ENCODE data around the gene PLCXD3.

Gene PLCXD3

GRCh38 chr5:41510176-41510831, at the start of gene PLCXD3:
PLCXD3 (minus strand) TSS chr5:41510601; CDS start chr5:41510526, 75 bp downstream.
- ATAC-seq, result no peak
- DNase-seq, result no peak
- H3K9me3 Mint-ChIP-seq, result no peaks in the 10 kb centered on the region
- H3K27ac Mint-ChIP-seq, result no peak within 1 kb of the TSS
- no peaks in the 10 kb centered on the region for H3K4me1 Mint-ChIP-seq
- H3K4me3 Mint-ChIP-seq, result no peak within 1 kb of the TSS
- H3K27me3 Mint-ChIP-seq, result peaks cover 25% of the 10 kb centered on the region
- no peaks in the 10 kb centered on the region for H3K36me3 Mint-ChIP-seq (ENCODE audit: low read depth)

DNA sequence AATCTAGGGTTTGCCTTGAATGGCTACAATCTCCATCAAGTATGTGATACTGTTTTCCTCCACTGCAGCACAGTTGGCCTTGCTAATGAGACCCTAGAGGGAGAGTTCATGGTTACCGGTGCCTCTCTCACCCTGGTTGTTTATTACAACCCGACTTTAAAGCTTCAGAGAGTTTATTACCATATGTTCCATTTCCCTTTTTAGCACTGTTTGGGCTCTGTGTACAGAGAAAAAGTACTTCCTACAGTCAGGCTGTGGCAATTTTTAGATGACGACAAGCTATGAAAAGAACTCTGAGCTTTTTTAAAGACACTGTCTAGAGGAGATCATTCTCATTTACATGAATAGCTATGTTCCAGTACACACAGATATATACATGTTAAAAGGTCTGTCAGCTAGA, 48.8 kb upstream of the PLCXD3 start:
- Mint-ChIP-seq H3K4me1 (no peaks in the 10 kb centered on the region), H3K9me3 (peaks cover 5% of the 10 kb centered on the region)

DNA sequence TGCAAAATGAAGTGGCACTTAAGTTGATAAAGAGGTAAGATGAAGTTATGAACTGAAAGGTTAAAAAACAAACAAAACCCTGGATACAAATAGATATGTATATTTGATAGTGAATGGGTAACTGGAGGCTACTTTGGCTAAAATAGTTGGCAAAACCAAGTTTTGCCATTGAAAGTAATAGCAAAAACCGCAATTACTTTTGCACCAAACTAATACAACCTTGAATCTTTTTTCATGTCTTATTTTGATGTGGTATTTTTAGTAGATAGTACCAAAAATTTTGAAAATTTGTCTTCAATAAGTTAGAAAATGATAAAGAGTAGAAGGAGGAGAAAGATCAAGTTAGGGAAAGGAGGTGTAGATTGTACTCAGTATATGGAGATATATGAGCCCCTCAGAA, 47.9 kb upstream of the PLCXD3 start:
- no peaks in the 10 kb centered on the region for H3K4me1 Mint-ChIP-seq
- DNase-seq (no peak), ATAC-seq (no peak)
- H3K4me3 Mint-ChIP-seq, result no peak overlapping the region
- no peaks in the 10 kb centered on the region for H3K36me3 Mint-ChIP-seq (ENCODE audit: low read depth)
- no peaks in the 10 kb centered on the region for H3K27me3 Mint-ChIP-seq
- no peak overlapping the region for H3K27ac Mint-ChIP-seq
- no peaks in the 10 kb centered on the region for H3K9me3 Mint-ChIP-seq

More for the DNA sequence above, 48.8 kb upstream of the PLCXD3 start:
- H3K36me3 Mint-ChIP-seq (ENCODE audit: low read depth), result no peaks in the 10 kb centered on the region
- no peaks in the 10 kb centered on the region for H3K27me3 Mint-ChIP-seq
- no peak for DNase-seq
- H3K4me3 Mint-ChIP-seq, result no peak overlapping the region
- no peak overlapping the region for H3K27ac Mint-ChIP-seq
- no peak for ATAC-seq

DNA sequence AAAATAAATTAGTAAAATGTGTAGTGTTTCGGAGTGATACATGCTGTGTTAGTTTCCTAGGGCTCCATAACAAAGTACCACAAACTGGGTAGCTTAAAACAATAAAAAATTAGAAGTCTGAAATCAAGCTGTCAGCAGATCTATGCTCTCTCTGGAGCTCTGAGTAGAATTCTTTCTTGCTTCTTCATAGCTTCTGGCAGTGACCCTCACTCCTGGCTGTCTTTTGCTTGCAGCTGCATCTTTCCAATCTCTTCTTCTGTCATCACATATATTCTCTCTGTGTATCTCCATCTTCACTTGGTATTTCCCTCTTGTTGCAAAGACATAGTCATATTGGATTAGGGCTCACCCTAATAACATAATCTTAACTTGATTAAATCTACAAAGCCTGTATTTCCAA, 37.6 kb upstream of the PLCXD3 start:
- Mint-ChIP-seq H3K36me3 (ENCODE audit: low read depth) (no peaks in the 10 kb centered on the region), H3K9me3 (peaks cover 13% of the 10 kb centered on the region), H3K27ac (no peak overlapping the region), H3K4me3 (no peak overlapping the region), H3K27me3 (no peaks in the 10 kb centered on the region), H3K4me1 (no peaks in the 10 kb centered on the region)
- ATAC-seq (no peak), DNase-seq (no peak)

GRCh38 chr5:41542183-41542582, 31.8 kb upstream of the PLCXD3 start:
- H3K9me3 Mint-ChIP-seq, result peaks cover 10% of the 10 kb centered on the region
- ATAC-seq, result no peak
- no peak overlapping the region for H3K27ac Mint-ChIP-seq
- H3K27me3 Mint-ChIP-seq, result no peaks in the 10 kb centered on the region
- no peaks in the 10 kb centered on the region for H3K36me3 Mint-ChIP-seq (ENCODE audit: low read depth)
- no peak for DNase-seq
- no peak overlapping the region for H3K4me3 Mint-ChIP-seq
- no peaks in the 10 kb centered on the region for H3K4me1 Mint-ChIP-seq

DNA sequence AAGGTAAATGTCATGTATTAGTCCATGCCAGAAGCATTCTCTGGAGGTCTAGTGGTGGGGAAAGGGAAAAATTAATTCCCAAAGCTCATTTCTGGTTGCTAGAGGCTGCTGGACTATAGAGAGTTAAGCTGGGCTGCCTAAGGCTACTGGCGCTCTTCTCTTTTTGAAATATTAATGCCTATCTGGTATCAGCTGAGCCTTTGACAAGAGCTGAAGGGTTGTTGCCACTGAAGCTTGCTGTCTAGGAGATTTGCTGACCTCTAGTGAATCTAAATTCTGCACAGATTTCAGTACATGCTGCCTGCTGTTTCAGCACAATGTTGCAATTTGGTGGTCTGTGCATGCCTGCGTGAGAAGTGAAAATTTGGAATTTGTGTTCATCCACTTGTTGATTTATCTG, 29.1 kb upstream of the PLCXD3 start:
- no peak for ATAC-seq
- Mint-ChIP-seq H3K36me3 (ENCODE audit: low read depth) (no peaks in the 10 kb centered on the region), H3K27me3 (no peaks in the 10 kb centered on the region), H3K9me3 (peaks cover 6% of the 10 kb centered on the region), H3K27ac (no peak overlapping the region), H3K4me3 (no peak overlapping the region), H3K4me1 (no peaks in the 10 kb centered on the region)
- no peak for DNase-seq

GRCh38 chr5:41537581-41537980, 27.2 kb upstream of the PLCXD3 start:
- peaks cover 6% of the 10 kb centered on the region for H3K9me3 Mint-ChIP-seq
- H3K4me3 Mint-ChIP-seq, result no peak overlapping the region
- no peaks in the 10 kb centered on the region for H3K36me3 Mint-ChIP-seq (ENCODE audit: low read depth)
- H3K4me1 Mint-ChIP-seq, result no peaks in the 10 kb centered on the region
- H3K27me3 Mint-ChIP-seq, result no peaks in the 10 kb centered on the region
- no peak for DNase-seq
- H3K27ac Mint-ChIP-seq, result no peak overlapping the region
- no peak for ATAC-seq

- no peak overlapping the region for H3K4me3 Mint-ChIP-seq
- no peak overlapping the region for H3K27ac Mint-ChIP-seq
- DNase-seq (no peak), ATAC-seq (no peak)
- no peaks in the 10 kb centered on the region for H3K27me3 Mint-ChIP-seq
- H3K9me3 Mint-ChIP-seq, result no peaks in the 10 kb centered on the region
- no peaks in the 10 kb centered on the region for H3K36me3 Mint-ChIP-seq (ENCODE audit: low read depth)
- no peaks in the 10 kb centered on the region for H3K4me1 Mint-ChIP-seq
These were observed 22.1 kb upstream of the PLCXD3 start for GRCh38 chr5:41532485-41532884.

GRCh38 chr5:41527201-41527779, 16.9 kb upstream of the PLCXD3 start:
- H3K36me3 Mint-ChIP-seq (ENCODE audit: low read depth), result no peaks in the 10 kb centered on the region
- no peaks in the 10 kb centered on the region for H3K4me1 Mint-ChIP-seq
- H3K27ac Mint-ChIP-seq, result no peak overlapping the region
- no peaks in the 10 kb centered on the region for H3K9me3 Mint-ChIP-seq
- ATAC-seq (no peak), DNase-seq (no peak)
- no peaks in the 10 kb centered on the region for H3K27me3 Mint-ChIP-seq
- H3K4me3 Mint-ChIP-seq, result no peak overlapping the region

GRCh38 chr5:41526699-41527098, 16.3 kb upstream of the PLCXD3 start:
- DNase-seq (no peak), ATAC-seq (no peak)
- no peaks in the 10 kb centered on the region for H3K36me3 Mint-ChIP-seq (ENCODE audit: low read depth)
- H3K4me1 Mint-ChIP-seq, result no peaks in the 10 kb centered on the region
- H3K27ac Mint-ChIP-seq, result no peak overlapping the region
- no peaks in the 10 kb centered on the region for H3K9me3 Mint-ChIP-seq
- no peaks in the 10 kb centered on the region for H3K27me3 Mint-ChIP-seq
- no peak overlapping the region for H3K4me3 Mint-ChIP-seq

DNA sequence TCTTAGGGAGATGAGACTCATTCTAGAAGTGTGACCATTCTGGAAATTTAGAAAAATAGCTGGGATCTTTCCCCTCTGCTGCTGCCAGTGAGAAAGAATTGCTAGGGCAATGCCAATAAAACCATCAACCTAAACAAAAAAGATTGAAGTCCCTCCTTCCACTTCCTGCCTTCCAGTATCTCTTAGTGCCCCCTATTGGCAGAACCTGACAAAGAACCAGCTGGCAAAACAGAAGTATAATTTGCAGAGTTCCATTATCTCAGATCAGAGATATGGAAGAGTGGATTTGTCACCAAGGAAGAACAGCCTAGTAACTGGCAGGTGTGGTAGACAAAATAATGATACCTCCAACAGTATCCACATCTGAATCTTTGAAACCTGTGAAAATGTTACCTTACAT, 13.8 kb upstream of the PLCXD3 start:
- ATAC-seq, result no peak
- H3K36me3 Mint-ChIP-seq (ENCODE audit: low read depth), result no peaks in the 10 kb centered on the region
- no peak overlapping the region for H3K4me3 Mint-ChIP-seq
- H3K4me1 Mint-ChIP-seq, result no peaks in the 10 kb centered on the region
- H3K9me3 Mint-ChIP-seq, result no peaks in the 10 kb centered on the region
- DNase-seq, result no peak
- H3K27me3 Mint-ChIP-seq, result no peaks in the 10 kb centered on the region
- no peak overlapping the region for H3K27ac Mint-ChIP-seq

DNA sequence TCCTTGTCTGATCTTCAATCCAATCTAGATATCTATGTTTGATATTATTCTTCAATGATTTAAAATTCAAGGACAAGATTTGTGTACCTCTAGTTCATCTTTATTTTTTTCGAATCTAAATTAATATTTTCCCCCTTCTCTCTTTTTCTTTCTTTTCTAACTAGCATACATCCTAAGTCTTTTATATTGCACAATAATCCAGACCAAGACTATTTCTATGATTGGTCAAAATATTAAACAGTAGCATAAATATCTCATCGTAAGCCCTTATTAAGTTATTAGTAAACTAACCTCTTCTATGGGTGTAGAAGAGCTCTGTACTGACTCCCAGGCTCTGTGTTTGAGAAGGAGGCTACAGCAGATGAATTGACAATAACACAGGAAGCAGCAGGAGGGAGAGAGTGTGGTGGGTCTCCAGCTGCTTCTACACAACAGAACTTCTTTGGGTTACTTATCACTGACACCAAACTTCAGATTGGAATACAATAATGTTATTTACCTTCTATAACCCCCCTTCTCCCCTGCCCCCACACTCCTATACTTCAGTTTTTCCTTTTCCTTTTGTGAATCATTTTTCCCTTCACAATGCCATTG, 11.9 kb upstream of the PLCXD3 start:
- DNase-seq (no peak), ATAC-seq (no peak)
- no peak overlapping the region for H3K4me3 Mint-ChIP-seq
- no peaks in the 10 kb centered on the region for H3K27me3 Mint-ChIP-seq
- H3K4me1 Mint-ChIP-seq, result no peaks in the 10 kb centered on the region
- no peaks in the 10 kb centered on the region for H3K36me3 Mint-ChIP-seq (ENCODE audit: low read depth)
- H3K9me3 Mint-ChIP-seq, result no peaks in the 10 kb centered on the region
- no peak overlapping the region for H3K27ac Mint-ChIP-seq

DNA sequence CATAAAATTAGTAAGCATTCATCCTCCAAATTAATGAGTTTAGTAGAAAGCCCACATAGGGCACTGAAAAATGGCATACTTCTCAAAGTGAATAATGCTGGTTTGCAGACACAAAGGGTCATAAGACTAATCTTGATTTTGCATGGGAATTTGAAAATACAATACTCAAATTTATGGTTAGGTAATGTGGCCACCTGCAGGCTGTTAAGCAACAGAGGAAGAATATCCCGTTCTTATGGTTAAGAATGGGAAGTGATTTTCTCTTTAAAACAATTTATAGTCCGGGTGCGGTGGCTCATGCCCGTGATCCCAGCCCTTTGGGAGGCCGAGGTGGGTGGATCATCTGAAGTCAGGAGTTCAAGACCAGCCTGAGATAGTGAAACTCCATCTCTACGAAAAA, 9.4 kb upstream of the PLCXD3 start:
- Mint-ChIP-seq H3K36me3 (ENCODE audit: low read depth) (no peaks in the 10 kb centered on the region), H3K9me3 (no peaks in the 10 kb centered on the region), H3K27ac (no peak overlapping the region), H3K4me3 (no peak overlapping the region), H3K4me1 (no peaks in the 10 kb centered on the region), H3K27me3 (no peaks in the 10 kb centered on the region)
- ATAC-seq (no peak), DNase-seq (no peak)

DNA sequence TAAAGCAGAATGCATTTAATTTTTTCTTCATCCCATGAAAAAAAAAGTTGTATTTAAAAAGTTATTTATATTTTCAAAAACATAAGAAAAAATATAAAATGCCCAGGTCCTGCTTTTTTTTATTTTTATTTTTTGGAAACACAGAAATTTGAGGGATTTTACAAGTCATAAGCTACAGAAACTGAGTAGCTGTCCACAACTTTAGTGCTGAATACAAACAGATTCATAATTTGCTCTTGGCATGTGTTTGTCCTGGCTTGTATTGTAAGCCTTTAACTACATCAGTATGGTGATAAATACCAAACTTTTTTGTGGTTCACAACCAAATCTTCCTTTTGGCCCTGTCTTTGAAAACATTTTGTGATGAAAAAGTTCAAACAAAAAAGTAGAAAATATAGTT, 7.5 kb upstream of the PLCXD3 start:
- Mint-ChIP-seq H3K36me3 (ENCODE audit: low read depth) (no peaks in the 10 kb centered on the region), H3K27ac (no peak overlapping the region), H3K27me3 (no peaks in the 10 kb centered on the region), H3K9me3 (no peaks in the 10 kb centered on the region), H3K4me3 (no peak overlapping the region), H3K4me1 (no peaks in the 10 kb centered on the region)
- DNase-seq, result no peak
- no peak for ATAC-seq

DNA sequence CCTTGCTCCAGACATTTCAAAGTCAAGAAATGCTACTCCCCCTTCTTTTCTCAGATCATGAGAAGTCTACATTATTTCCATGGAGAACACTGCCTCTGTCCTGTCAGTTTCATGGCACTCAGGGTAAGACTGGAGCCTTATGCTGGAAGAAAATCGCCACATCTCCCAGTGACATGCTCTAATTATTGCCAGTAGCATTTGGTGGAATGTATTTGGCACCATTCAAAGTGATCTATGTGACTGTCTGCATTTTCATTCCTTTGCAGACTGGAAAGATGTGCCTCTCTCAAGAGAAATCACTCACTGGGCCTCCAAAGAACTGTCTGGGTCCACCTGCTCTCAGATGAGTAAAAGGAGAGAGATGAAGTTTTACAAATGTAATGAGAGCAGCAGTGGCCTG, 840 bp upstream of the PLCXD3 start:
- Mint-ChIP-seq H3K27ac (no peak overlapping the region), H3K27me3 (peaks cover 25% of the 10 kb centered on the region), H3K4me1 (no peaks in the 10 kb centered on the region), H3K4me3 (no peak overlapping the region), H3K9me3 (no peaks in the 10 kb centered on the region), H3K36me3 (ENCODE audit: low read depth) (no peaks in the 10 kb centered on the region)
- ATAC-seq (no peak), DNase-seq (no peak)

Measured in activated naive CD8-positive, alpha-beta T cell treated with anti-CD3 and anti-CD28 coated beads, Interleukin-2, amount 50 U/mL, for 24 hours (primary cell).